Neural crest cell (in vitro differentiated cells): Measurements from ENCODE around the gene BCL3. TPM values are rescaled to one million over a fixed set of nuclear protein-coding genes. Genes with fewer than 3 reads are reported as not detected.

Experiments
- DNase-seq: peaks from one replicate; pipeline ENCODE4 v3.0.0; 2021; ENCODE audit warnings: low read depth, mixed read lengths, low spot score
- H3K27ac Mint-ChIP-seq: one replicate; pipeline ENCODE4 v1.8.0; 2021; ENCODE audit warnings: mild to moderate bottlenecking, mixed read lengths; ENCODE audit not compliant: unreplicated experiment
- H3K27me3 Mint-ChIP-seq: 2 replicates; pipeline ENCODE4 v1.8.0; 2021; ENCODE audit warnings: low read depth, mild to moderate bottlenecking, mixed read lengths
- H3K36me3 Mint-ChIP-seq: 2 replicates; pipeline ENCODE4 v1.8.0; 2021; ENCODE audit warnings: low read depth, mild to moderate bottlenecking, mixed read lengths
- H3K4me1 Mint-ChIP-seq: 2 replicates; pipeline ENCODE4 v1.8.0; 2021; ENCODE audit warnings: mixed read lengths
- H3K4me3 Mint-ChIP-seq: one replicate; pipeline ENCODE4 v1.8.0; 2021; ENCODE audit warnings: mild to moderate bottlenecking, mixed read lengths
- H3K9me3 Mint-ChIP-seq: 2 replicates; pipeline ENCODE4 v1.8.0; 2021; ENCODE audit warnings: mixed read lengths
- CTCF ChIP-seq: fragments of 200-600 bp; sonication (generic); conservative IDR thresholded peaks from 2 replicates; pipeline ENCODE4 v1.5.0; 2021; ENCODE audit warnings: antibody characterized with exemption, mild to moderate bottlenecking
- long read RNA-seq: library from polyadenylated mRNA; unstranded; transcript quantifications from one replicate; pipeline ENCODE4 v2.0.0, GENCODE V29; 2020
- total RNA-seq: library from RNA; stranded (reverse); gene quantifications from 2 replicates; pipeline ENCODE4 v1.2.1, GENCODE V29; 2021

Gene BCL3
- total RNA-seq, result 2.2 TPM in 2 replicates
- long read RNA-seq, result 0 reads

- H3K27ac Mint-ChIP-seq, result peak within 1 kb of the TSS; percentile 20
- H3K9me3 Mint-ChIP-seq, result no peaks in the 10 kb centered on the region
- H3K4me1 Mint-ChIP-seq, result peaks cover 6% of the 10 kb centered on the region
- H3K36me3 Mint-ChIP-seq, result no peaks in the 10 kb centered on the region
- DNase-seq, result no peak
- TF ChIP-seq CTCF, result no peak
- peak within 1 kb of the TSS; percentile 80 for H3K4me3 Mint-ChIP-seq
- H3K27me3 Mint-ChIP-seq, result peaks cover 86% of the 10 kb centered on the region
Measured at GRCh38 chr19:44748426-44749254, at the start of gene BCL3. Gene BCL3, plus strand, starts transcription at chr19:44748708. Its CDS starts 83 bp downstream, at chr19:44748791.

- no peak for TF ChIP-seq CTCF
- no peak overlapping the region for H3K27ac Mint-ChIP-seq
- no peaks in the 10 kb centered on the region for H3K4me1 Mint-ChIP-seq
- no peaks in the 10 kb centered on the region for H3K36me3 Mint-ChIP-seq
- no peak overlapping the region for H3K4me3 Mint-ChIP-seq
- no peak for DNase-seq
- no peaks in the 10 kb centered on the region for H3K9me3 Mint-ChIP-seq
- peaks cover 4% of the 10 kb centered on the region for H3K27me3 Mint-ChIP-seq
Measured at GRCh38 chr19:44700547-44700946, 48.0 kb upstream of the BCL3 start.

- H3K4me1 Mint-ChIP-seq, result no peaks in the 10 kb centered on the region
- no peaks in the 10 kb centered on the region for H3K9me3 Mint-ChIP-seq
- no peak for DNase-seq
- peaks cover 4% of the 10 kb centered on the region for H3K27me3 Mint-ChIP-seq
- no peaks in the 10 kb centered on the region for H3K36me3 Mint-ChIP-seq
- no peak overlapping the region for H3K27ac Mint-ChIP-seq
- no peak for TF ChIP-seq CTCF
- no peak overlapping the region for H3K4me3 Mint-ChIP-seq
Measured at GRCh38 chr19:44701228-44701627, 47.3 kb upstream of the BCL3 start.

GRCh38 chr19:44702551-44703176 is 45.8 kb upstream of the BCL3 start:
- no peak overlapping the region for H3K4me3 Mint-ChIP-seq
- H3K27ac Mint-ChIP-seq, result no peak overlapping the region
- H3K27me3 Mint-ChIP-seq, result no peaks in the 10 kb centered on the region
- no peaks in the 10 kb centered on the region for H3K36me3 Mint-ChIP-seq
- no peak for DNase-seq
- H3K9me3 Mint-ChIP-seq, result no peaks in the 10 kb centered on the region
- TF ChIP-seq CTCF, result no peak
- H3K4me1 Mint-ChIP-seq, result no peaks in the 10 kb centered on the region

- TF ChIP-seq CTCF, result no peak
- no peak overlapping the region for H3K27ac Mint-ChIP-seq
Measured at GRCh38 chr19:44703336-44704078, 45.0 kb upstream of the BCL3 start.

More at GRCh38 chr19:44703336-44704078, 45.0 kb upstream of the BCL3 start:
- no peak for DNase-seq
- no peaks in the 10 kb centered on the region for H3K9me3 Mint-ChIP-seq
- H3K4me1 Mint-ChIP-seq, result no peaks in the 10 kb centered on the region
- no peak overlapping the region for H3K4me3 Mint-ChIP-seq
- no peaks in the 10 kb centered on the region for H3K27me3 Mint-ChIP-seq
- H3K36me3 Mint-ChIP-seq, result no peaks in the 10 kb centered on the region
